Stimulated activated CD8-positive, alpha-beta memory T cell treated with anti-CD3 and anti-CD28 coated beads, Interleukin-12 subunit alpha, Interleukin-12 subunit beta, amount 100 ng/mL, for 24 hours (primary cell): ENCODE data around the gene UGT2B11.
"Not testable (repeated sequence)": the region's sequence is repeated elsewhere in the genome, so short reads cannot be mapped to it uniquely, and the experiment has no call there.

Experiments used
- DNase-seq: peaks from one replicate; pipeline ENCODE4 v3.0.0-alpha.2; 2020; ENCODE audit errors: extremely low read depth

Gene UGT2B11

GRCh38 chr4:69214716-69215115 lies at the start of gene UGT2B11:
Gene UGT2B11, minus strand, starts transcription at chr4:69214748. Its CDS starts 26 bp downstream, at chr4:69214722.
- no peak for DNase-seq

- DNase-seq, result not testable (repeated sequence)
Observed at GRCh38 chr4:69253147-69253772, 38.7 kb upstream of the UGT2B11 start.

- DNase-seq, result not testable (repeated sequence)
Observed at GRCh38 chr4:69250884-69251283, 36.3 kb upstream of the UGT2B11 start.

GRCh38 chr4:69242562-69243240 lies 28.2 kb upstream of the UGT2B11 start:
- not testable (repeated sequence) for DNase-seq

GRCh38 chr4:69241746-69242145 lies 27.2 kb upstream of the UGT2B11 start:
- not testable (repeated sequence) for DNase-seq

- not testable (repeated sequence) for DNase-seq
Observed at GRCh38 chr4:69240787-69241186, 26.2 kb upstream of the UGT2B11 start.

- no peak for DNase-seq
Observed at GRCh38 chr4:69239557-69240168, 25.1 kb upstream of the UGT2B11 start.

- DNase-seq, result no peak
Observed at GRCh38 chr4:69239092-69239491, 24.5 kb upstream of the UGT2B11 start.

GRCh38 chr4:69224891-69225290 lies 10.3 kb upstream of the UGT2B11 start:
- DNase-seq, result no peak

GRCh38 chr4:69223277-69223676 lies 8.7 kb upstream of the UGT2B11 start:
- DNase-seq, result not testable (repeated sequence)

- not testable (repeated sequence) for DNase-seq
Observed at GRCh38 chr4:69218491-69218890, 3.9 kb upstream of the UGT2B11 start.

- DNase-seq, result no peak
Observed at GRCh38 chr4:69210911-69211310, 3.6 kb downstream of the UGT2B11 start.

GRCh38 chr4:69198506-69198905 lies 16.0 kb downstream of the UGT2B11 start:
- not testable (repeated sequence) for DNase-seq

- no peak for DNase-seq
Observed at GRCh38 chr4:69196209-69196965, 18.2 kb downstream of the UGT2B11 start.

GRCh38 chr4:69194166-69194565 lies 20.4 kb downstream of the UGT2B11 start:
- DNase-seq, result no peak

GRCh38 chr4:69191905-69192304 lies 22.6 kb downstream of the UGT2B11 start:
- DNase-seq, result not testable (repeated sequence)

- not testable (repeated sequence) for DNase-seq
Observed at GRCh38 chr4:69190621-69191020, 23.9 kb downstream of the UGT2B11 start.

- DNase-seq, result not testable (repeated sequence)
Observed at GRCh38 chr4:69181519-69182169, 32.9 kb downstream of the UGT2B11 start.

GRCh38 chr4:69179817-69180216 lies 34.7 kb downstream of the UGT2B11 start:
- not testable (repeated sequence) for DNase-seq

- DNase-seq, result not testable (repeated sequence)
Observed at GRCh38 chr4:69178751-69179205, 35.8 kb downstream of the UGT2B11 start.
